WTC11 (cell line): Measurements from ENCODE around the gene CLCF1.

ENCODE experiments used
- CTCF ChIP-seq: fragments of 200-600 bp; IDR thresholded peaks from 2 replicates; pipeline ENCODE4 v1.8.0; 2022; ENCODE audit warnings: antibody characterized with exemption
- IRF2 ChIP-seq: sonication (generic); formaldehyde crosslinking; IDR thresholded peaks from 2 replicates; pipeline ENCODE4 v1.8.0; 2022; ENCODE audit warnings: low read depth, missing genetic modification reagents, borderline replicate concordance

- no peak for TF ChIP-seq IRF2
- TF ChIP-seq CTCF = no peak
Measured at GRCh38 chr11:67365736-67366444, 7.5 kb downstream of the CLCF1 start.
